Body of pancreas (tissue), 4 donors: Measurements from ENCODE around the gene IQGAP2.

ENCODE experiments used
- CTCF ChIP-seq, 7 experiments: fragments of 450-650 bp in 4 of 7; fragments of 200-600 bp in 3 of 7; sonication (generic) in 3 of 7; IDR thresholded peaks; one replicate each; pipeline ENCODE4 v1.5.1; 2016 to 2019; ENCODE audit warnings: antibody characterized with exemption in 7 of 7
- POLR2A ChIP-seq, 3 donors: fragments of 450-650 bp; IDR thresholded peaks; one replicate each; pipeline ENCODE4 v1.6.1; 2016; ENCODE audit warnings: antibody characterized with exemption in 3 of 3, mild to moderate bottlenecking in 2 of 3

GRCh38 chr5:76433261-76433660, 30.2 kb downstream of the IQGAP2 start:
- TF ChIP-seq CTCF (IDR thresholded peaks at IDR 0.05) (no peak), POLR2A (IDR thresholded peaks at IDR 0.05) (no peak)
